ENCODE measurements around the gene ADCY9.

The ADCY9 gene

DNA sequence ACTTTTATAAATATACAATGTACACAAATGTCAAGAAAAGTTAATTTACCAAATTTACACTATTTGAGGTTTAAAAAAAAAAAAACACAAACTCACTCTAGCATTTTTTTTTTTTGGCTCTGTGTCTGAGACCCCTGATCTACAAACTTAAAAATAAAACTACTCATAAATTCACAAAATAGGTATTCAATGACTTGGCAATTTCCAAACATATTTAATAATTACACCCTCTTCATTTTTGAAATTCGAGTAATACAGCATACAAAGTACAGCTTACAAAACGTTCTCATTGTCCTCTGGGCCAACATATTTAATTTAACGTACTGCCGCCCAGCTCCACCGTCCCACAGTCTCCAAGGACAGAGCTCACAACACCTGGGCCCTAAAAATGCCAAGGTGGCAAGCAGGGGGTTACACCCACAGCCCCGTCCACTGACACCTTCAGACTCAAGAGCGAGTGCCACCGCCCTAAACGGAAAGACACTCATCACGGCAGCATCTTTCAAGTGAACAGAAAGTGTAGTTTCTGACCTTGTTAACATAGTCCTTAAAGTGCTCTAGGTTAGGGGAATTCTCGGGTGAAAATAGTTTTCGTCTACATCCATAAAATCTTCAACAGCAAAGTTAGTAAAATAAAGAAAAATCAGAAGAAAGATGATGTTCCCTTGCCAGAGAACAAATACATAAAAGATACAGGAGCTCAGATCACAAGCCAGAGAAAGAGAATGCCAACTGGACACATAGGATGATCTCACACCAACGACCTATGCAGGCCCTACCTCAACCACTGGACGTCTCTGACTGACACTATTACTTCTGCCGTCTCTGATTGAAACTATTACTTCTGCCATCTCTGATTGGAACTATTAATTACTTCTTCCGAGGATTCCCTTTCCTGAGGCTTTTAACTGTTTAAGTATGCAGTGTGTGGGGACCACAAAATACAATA, 4.2 kb downstream of the ADCY9 start:
- TF ChIP-seq FOXP2 (optimal IDR thresholded peaks at IDR 0.05; ENCODE audit: borderline replicate concordance, extremely low read depth, extremely low read length, insufficient read depth) (no peak), POLR2AphosphoS5 (IDR thresholded peaks at IDR 0.05; ENCODE audit: low read depth, low read length) (no peak), SIN3A (IDR thresholded peaks at IDR 0.05; ENCODE audit: borderline replicate concordance, insufficient read depth, low read length) (no peak), TAF1 (IDR thresholded peaks at IDR 0.05; ENCODE audit: borderline replicate concordance, insufficient read depth, low read length) (no peak)
- TF ChIP-seq, protein P1, sequence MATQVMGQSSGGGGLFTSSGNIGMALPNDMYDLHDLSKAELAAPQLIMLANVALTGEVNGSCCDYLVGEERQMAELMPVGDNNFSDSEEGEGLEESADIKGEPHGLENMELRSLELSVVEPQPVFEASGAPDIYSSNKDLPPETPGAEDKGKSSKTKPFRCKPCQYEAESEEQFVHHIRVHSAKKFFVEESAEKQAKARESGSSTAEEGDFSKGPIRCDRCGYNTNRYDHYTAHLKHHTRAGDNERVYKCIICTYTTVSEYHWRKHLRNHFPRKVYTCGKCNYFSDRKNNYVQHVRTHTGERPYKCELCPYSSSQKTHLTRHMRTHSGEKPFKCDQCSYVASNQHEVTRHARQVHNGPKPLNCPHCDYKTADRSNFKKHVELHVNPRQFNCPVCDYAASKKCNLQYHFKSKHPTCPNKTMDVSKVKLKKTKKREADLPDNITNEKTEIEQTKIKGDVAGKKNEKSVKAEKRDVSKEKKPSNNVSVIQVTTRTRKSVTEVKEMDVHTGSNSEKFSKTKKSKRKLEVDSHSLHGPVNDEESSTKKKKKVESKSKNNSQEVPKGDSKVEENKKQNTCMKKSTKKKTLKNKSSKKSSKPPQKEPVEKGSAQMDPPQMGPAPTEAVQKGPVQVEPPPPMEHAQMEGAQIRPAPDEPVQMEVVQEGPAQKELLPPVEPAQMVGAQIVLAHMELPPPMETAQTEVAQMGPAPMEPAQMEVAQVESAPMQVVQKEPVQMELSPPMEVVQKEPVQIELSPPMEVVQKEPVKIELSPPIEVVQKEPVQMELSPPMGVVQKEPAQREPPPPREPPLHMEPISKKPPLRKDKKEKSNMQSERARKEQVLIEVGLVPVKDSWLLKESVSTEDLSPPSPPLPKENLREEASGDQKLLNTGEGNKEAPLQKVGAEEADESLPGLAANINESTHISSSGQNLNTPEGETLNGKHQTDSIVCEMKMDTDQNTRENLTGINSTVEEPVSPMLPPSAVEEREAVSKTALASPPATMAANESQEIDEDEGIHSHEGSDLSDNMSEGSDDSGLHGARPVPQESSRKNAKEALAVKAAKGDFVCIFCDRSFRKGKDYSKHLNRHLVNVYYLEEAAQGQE (IDR thresholded peaks at IDR 0.05; ENCODE audit: insufficient read depth in 1 of 2, low read depth in 2 of 2, low read length in 2 of 2): no peak

DNA sequence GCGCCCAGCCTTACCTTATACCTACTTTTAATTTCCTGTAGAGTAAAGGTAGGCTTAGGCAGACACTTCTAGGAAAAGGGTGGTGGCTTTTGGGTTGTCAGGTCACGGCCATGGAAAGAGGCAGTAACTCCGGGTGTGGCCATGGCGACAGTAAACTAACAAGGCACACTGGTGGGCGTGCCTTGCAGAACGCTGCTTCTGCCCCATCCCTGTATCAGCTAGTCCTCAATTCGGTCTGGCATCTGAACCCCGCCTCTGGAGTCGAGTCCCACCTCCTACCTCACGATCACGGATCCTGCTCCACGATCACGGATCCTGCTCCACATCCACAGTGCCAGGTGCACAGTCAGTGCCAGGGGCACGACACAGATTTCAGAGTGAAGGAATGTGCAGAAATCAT, 5.6 kb downstream of the ADCY9 start:
- TF ChIP-seq FOXP2 (optimal IDR thresholded peaks at IDR 0.05; ENCODE audit: borderline replicate concordance, extremely low read depth, extremely low read length, insufficient read depth) (no peak), TAF1 (IDR thresholded peaks at IDR 0.05; ENCODE audit: borderline replicate concordance, insufficient read depth, low read length) (no peak), POLR2AphosphoS5 (IDR thresholded peaks at IDR 0.05; ENCODE audit: low read depth, low read length) (no peak), SIN3A (IDR thresholded peaks at IDR 0.05; ENCODE audit: borderline replicate concordance, insufficient read depth, low read length) (no peak)
- TF ChIP-seq, protein P1 (IDR thresholded peaks at IDR 0.05; ENCODE audit: insufficient read depth in 1 of 2, low read depth in 2 of 2, low read length in 2 of 2): no peak

DNA sequence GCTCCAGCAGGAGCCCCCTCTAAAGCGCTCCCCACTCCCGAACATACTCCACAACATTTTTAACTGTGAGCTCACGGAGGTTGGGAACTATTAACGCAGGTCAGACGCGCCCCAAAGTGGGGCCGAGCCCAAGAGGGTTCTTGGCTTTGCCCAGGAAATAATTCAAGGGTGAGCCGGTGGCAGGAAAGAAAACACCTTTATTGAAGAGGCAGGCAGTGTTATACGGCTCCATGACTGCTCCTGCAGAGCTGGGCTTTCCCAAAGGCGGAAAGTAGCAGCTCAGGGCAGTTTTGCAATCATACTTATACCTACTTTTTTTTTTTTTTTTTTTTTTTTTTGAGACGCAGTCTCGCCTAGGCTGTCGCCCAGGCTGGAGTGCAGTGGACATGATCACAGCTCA, 6.2 kb downstream of the ADCY9 start:
- TF ChIP-seq FOXP2 (optimal IDR thresholded peaks at IDR 0.05; ENCODE audit: borderline replicate concordance, extremely low read depth, extremely low read length, insufficient read depth) (no peak), SIN3A (IDR thresholded peaks at IDR 0.05; ENCODE audit: borderline replicate concordance, insufficient read depth, low read length) (no peak), POLR2AphosphoS5 (IDR thresholded peaks at IDR 0.05; ENCODE audit: low read depth, low read length) (no peak), TAF1 (IDR thresholded peaks at IDR 0.05; ENCODE audit: borderline replicate concordance, insufficient read depth, low read length) (no peak)
- TF ChIP-seq, protein P1 (IDR thresholded peaks at IDR 0.05; ENCODE audit: insufficient read depth in 1 of 2, low read depth in 2 of 2, low read length in 2 of 2): no peak

DNA sequence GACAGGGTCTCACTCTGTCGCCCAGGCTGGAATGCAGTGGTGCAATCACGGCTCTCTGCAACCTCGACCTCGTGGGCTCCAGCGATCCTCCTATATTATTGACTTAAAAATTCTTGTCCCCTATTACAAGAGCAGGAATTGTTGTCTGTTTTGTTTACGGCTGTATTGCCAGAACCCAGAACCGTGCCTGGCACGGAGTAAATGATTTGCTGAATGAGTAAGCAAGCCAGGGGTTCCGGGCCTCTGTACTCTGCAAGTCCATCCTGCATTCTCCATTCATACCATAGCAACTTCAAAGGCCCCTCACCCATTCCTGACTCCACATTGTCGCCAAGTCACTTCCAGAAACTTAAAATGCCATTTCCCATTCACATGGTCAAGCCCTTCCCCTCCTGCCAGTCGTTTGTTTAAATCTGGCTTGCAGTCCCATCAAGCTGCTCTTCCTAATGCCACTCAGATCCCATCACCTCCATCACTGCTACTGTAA, 6.9 kb downstream of the ADCY9 start:
- TF ChIP-seq POLR2AphosphoS5 (IDR thresholded peaks at IDR 0.05; ENCODE audit: low read depth, low read length): no peak
- no peak for TF ChIP-seq SIN3A (IDR thresholded peaks at IDR 0.05; ENCODE audit: borderline replicate concordance, insufficient read depth, low read length)
- TF ChIP-seq FOXP2 (optimal IDR thresholded peaks at IDR 0.05; ENCODE audit: borderline replicate concordance, extremely low read depth, extremely low read length, insufficient read depth): no peak
- TF ChIP-seq, protein P1 (IDR thresholded peaks at IDR 0.05; ENCODE audit: insufficient read depth in 1 of 2, low read depth in 2 of 2, low read length in 2 of 2): no peak
- TF ChIP-seq TAF1 (IDR thresholded peaks at IDR 0.05; ENCODE audit: borderline replicate concordance, insufficient read depth, low read length): no peak
